OCI-LY7 (cell line): ENCODE data around the gene KANK2.

Experiments
- CTCF ChIP-seq: fragments of 200-600 bp; sonication (generic); conservative IDR thresholded peaks from 2 replicates; pipeline ENCODE4 v1.5.1; 2014; ENCODE audit warnings: mild to moderate bottlenecking, antibody characterized with exemption, low read length, moderate library complexity, mixed read lengths
- EZH2phosphoT487 ChIP-seq: fragments of 200-600 bp; sonication (generic); IDR thresholded peaks from 2 replicates; pipeline ENCODE4 v1.6.1; 2018; ENCODE audit warnings: low read depth, borderline replicate concordance, mild to moderate bottlenecking, mixed run types, antibody characterized with exemption, low read length, moderate library complexity, mixed read lengths

- no peak for TF ChIP-seq CTCF
- no peak for TF ChIP-seq EZH2phosphoT487
Measured at GRCh38 chr19:11224429-11224828, 27.1 kb upstream of the KANK2 start.
